T-helper 22 cell (primary cell): ENCODE results near the gene ACSM2B.
"Not testable (repeated sequence)": the region's sequence is repeated elsewhere in the genome, so short reads cannot be mapped to it uniquely, and the experiment has no call there.

Experiments used
- DNase-seq: peaks from one replicate; pipeline ENCODE4 v3.0.0-alpha.2; 2020; ENCODE audit warnings: low read depth

ACSM2B gene

GRCh38 chr16:20532284-20532792, 43.8 kb downstream of the ACSM2B start:
- not testable (repeated sequence) for DNase-seq

- DNase-seq = not testable (repeated sequence)
Measured at GRCh38 chr16:20531795-20532194, 44.4 kb downstream of the ACSM2B start.

- no peak for DNase-seq
Measured at GRCh38 chr16:20520103-20520502, 56.1 kb downstream of the ACSM2B start.

- no peak for DNase-seq
Measured at GRCh38 chr16:20519231-20519630, 56.9 kb downstream of the ACSM2B start.

GRCh38 chr16:20517149-20517548, 59.0 kb downstream of the ACSM2B start:
- no peak for DNase-seq

GRCh38 chr16:20515688-20516090, 60.5 kb downstream of the ACSM2B start:
- DNase-seq = no peak

- no peak for DNase-seq
Measured at GRCh38 chr16:20510323-20510722, 65.8 kb downstream of the ACSM2B start.

GRCh38 chr16:20507280-20507679, 68.9 kb downstream of the ACSM2B start:
- no peak for DNase-seq

GRCh38 chr16:20504418-20504817, 71.7 kb downstream of the ACSM2B start:
- DNase-seq = no peak

- not testable (repeated sequence) for DNase-seq
Measured at GRCh38 chr16:20491448-20491847, 84.7 kb downstream of the ACSM2B start.

- DNase-seq = not testable (repeated sequence)
Measured at GRCh38 chr16:20490994-20491393, 85.2 kb downstream of the ACSM2B start.
